Erythroblast (primary cell): Measurements from ENCODE around the gene NENF.

Experiments
- GATA1 ChIP-seq: IDR thresholded peaks from 2 replicates; pipeline ENCODE4 v1.6.1; 2011; ENCODE audit warnings: low read depth, mild to moderate bottlenecking, control low read depth, low read length, moderate library complexity
- POLR2A ChIP-seq: IDR thresholded peaks from 2 replicates; pipeline ENCODE4 v1.6.1; 2011; ENCODE audit warnings: mild to moderate bottlenecking, low read length

GRCh38 chr1:212487774-212488435, 55.2 kb downstream of the NENF start:
- TF ChIP-seq POLR2A = no peak
- TF ChIP-seq GATA1 = no peak
